GM12801 (cell line): ENCODE measurements around the gene TTLL1.

Source experiments
- CTCF ChIP-seq: IDR thresholded peaks from one replicate; pipeline ENCODE4 v1.5.1; 2011; ENCODE audit warnings: control low read depth; ENCODE audit not compliant: insufficient read length; ENCODE audit errors: extremely low read depth

The TTLL1 gene

GRCh38 chr22:43008509-43008908, 80.7 kb downstream of the TTLL1 start:
- no peak for TF ChIP-seq CTCF

GRCh38 chr22:43007519-43008102, 81.6 kb downstream of the TTLL1 start:
- TF ChIP-seq CTCF, result no peak

GRCh38 chr22:43006753-43007152, 82.4 kb downstream of the TTLL1 start:
- TF ChIP-seq CTCF, result no peak

- TF ChIP-seq CTCF, result no peak
These were observed 83.1 kb downstream of the TTLL1 start for GRCh38 chr22:43006016-43006505.

GRCh38 chr22:43005106-43005505, 84.1 kb downstream of the TTLL1 start:
- no peak for TF ChIP-seq CTCF

- no peak for TF ChIP-seq CTCF
These were observed 84.7 kb downstream of the TTLL1 start for GRCh38 chr22:43004362-43005035.

- no peak for TF ChIP-seq CTCF
These were observed 87.0 kb downstream of the TTLL1 start for GRCh38 chr22:43002202-43002586.
